ENCODE data around the gene ROGDI.
A peak's percentile ranks its signal among the peaks of the same experiment; 100 is the strongest.

The ROGDI gene

GRCh38 chr16:4814046-4814445, 11.6 kb upstream of the ROGDI start:
- DNase-seq (ENCODE audit: low read depth, low spot score), result no peak

- no peak for DNase-seq (ENCODE audit: low read depth, low spot score)
These were observed 11.0 kb upstream of the ROGDI start for GRCh38 chr16:4813251-4814003.

- DNase-seq (ENCODE audit: low read depth, low spot score), result no peak
These were observed 9.3 kb upstream of the ROGDI start for GRCh38 chr16:4811773-4812172.

GRCh38 chr16:4811242-4811641, 8.8 kb upstream of the ROGDI start:
- no peak for DNase-seq (ENCODE audit: low read depth, low spot score)

GRCh38 chr16:4806280-4806679, 3.8 kb upstream of the ROGDI start:
- no peak for DNase-seq (ENCODE audit: low read depth, low spot score)

- DNase-seq (ENCODE audit: low read depth, low spot score), result no peak
These were observed 2.8 kb upstream of the ROGDI start for GRCh38 chr16:4805231-4805630.

GRCh38 chr16:4803898-4804762, 1.7 kb upstream of the ROGDI start:
- no peak for DNase-seq (ENCODE audit: low read depth, low spot score)

GRCh38 chr16:4803401-4803844, 990 bp upstream of the ROGDI start:
- DNase-seq (ENCODE audit: low read depth, low spot score), result no peak

- DNase-seq (ENCODE audit: low read depth, low spot score), result peak; percentile 96
These were observed 340 bp upstream of the ROGDI start for GRCh38 chr16:4802659-4803287.

GRCh38 chr16:4801051-4801961, 1.1 kb downstream of the ROGDI start:
- DNase-seq (ENCODE audit: low read depth, low spot score), result peak; percentile 81

GRCh38 chr16:4800290-4801041, 2.0 kb downstream of the ROGDI start:
- DNase-seq (ENCODE audit: low read depth, low spot score), result peak; percentile 44

GRCh38 chr16:4799171-4799855, 3.1 kb downstream of the ROGDI start:
- no peak for DNase-seq (ENCODE audit: low read depth, low spot score)

- DNase-seq (ENCODE audit: low read depth, low spot score), result no peak
These were observed 4.0 kb downstream of the ROGDI start for GRCh38 chr16:4798456-4798855.

GRCh38 chr16:4797805-4798252, 4.6 kb downstream of the ROGDI start:
- DNase-seq (ENCODE audit: low read depth, low spot score), result no peak

- no peak for DNase-seq (ENCODE audit: low read depth, low spot score)
These were observed 5.2 kb downstream of the ROGDI start for GRCh38 chr16:4796982-4797804.

- no peak for DNase-seq (ENCODE audit: low read depth, low spot score)
These were observed 6.4 kb downstream of the ROGDI start for GRCh38 chr16:4795828-4796572.

- no peak for DNase-seq (ENCODE audit: low read depth, low spot score)
These were observed 7.1 kb downstream of the ROGDI start, which contains the start of gene SMIM22 for GRCh38 chr16:4795181-4795827. TSS of gene SMIM22 (plus strand) at chr16:4795369. CDS start at chr16:4795735, 366 bp downstream.
